Mononuclear cell (primary cell): ENCODE data around the gene ARG2. TPM values are rescaled to one million over a fixed set of nuclear protein-coding genes. Genes with fewer than 3 reads are reported as not detected.

Source experiments
- H3K27me3 ChIP-seq: 2 replicates; pipeline ENCODE4 v1.6.0; 2011; ENCODE audit warnings: low read length, control low read depth; ENCODE audit not compliant: insufficient read depth
- H3K4me1 ChIP-seq: 2 replicates; pipeline ENCODE4 v1.5.1; 2011; ENCODE audit warnings: mild to moderate bottlenecking, low read length, control low read depth; ENCODE audit not compliant: insufficient read depth
- H3K4me3 ChIP-seq: 2 replicates; pipeline ENCODE4 v1.5.1; 2011; ENCODE audit warnings: mild to moderate bottlenecking, low read length, moderate library complexity
- H3K9me3 ChIP-seq: 2 replicates; pipeline ENCODE4 v1.5.1; 2011; ENCODE audit warnings: low read depth, mild to moderate bottlenecking, control low read depth, low read length
- total RNA-seq: library from RNA; depleted of rRNA; stranded (reverse); fragments of >200 nt; gene quantifications from one replicate; pipeline ENCODE4 v1.2.3, GENCODE V29; 2012

Gene ARG2
- total RNA-seq, 1 donor = 3.3 TPM

DNA sequence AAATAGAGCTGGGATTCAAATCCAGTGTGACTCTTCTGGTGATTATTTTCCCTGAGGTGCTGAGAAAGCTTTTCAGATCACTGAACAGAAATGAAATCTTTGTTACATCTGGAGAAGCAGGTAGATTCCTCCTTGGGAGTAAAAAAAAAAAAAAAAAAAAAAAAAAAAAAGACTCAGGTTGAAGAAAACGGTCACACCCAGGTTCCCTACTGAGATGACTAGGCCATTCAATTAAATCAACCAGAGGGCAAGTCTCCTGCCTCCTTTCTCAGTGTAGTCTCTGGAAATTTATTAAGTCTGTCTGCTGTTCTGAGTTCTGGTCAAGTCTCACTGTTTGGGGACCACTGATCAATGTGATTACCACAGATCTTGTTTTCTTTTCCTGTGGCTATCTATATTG lies 24.0 kb downstream of the ARG2 start:
- Histone ChIP-seq H3K4me3 (no peak overlapping the region), H3K4me1 (no peaks in the 10 kb centered on the region), H3K9me3 (no peaks in the 10 kb centered on the region), H3K27me3 (no peaks in the 10 kb centered on the region)

GRCh38 chr14:67644428-67644827 lies 24.7 kb downstream of the ARG2 start:
- Histone ChIP-seq H3K4me1 (no peaks in the 10 kb centered on the region), H3K27me3 (no peaks in the 10 kb centered on the region), H3K4me3 (no peak overlapping the region), H3K9me3 (no peaks in the 10 kb centered on the region)

GRCh38 chr14:67645414-67645813 lies 25.7 kb downstream of the ARG2 start:
- no peaks in the 10 kb centered on the region for H3K9me3 ChIP-seq
- H3K4me3 ChIP-seq = no peak overlapping the region
- H3K27me3 ChIP-seq = no peaks in the 10 kb centered on the region
- H3K4me1 ChIP-seq = no peaks in the 10 kb centered on the region

DNA sequence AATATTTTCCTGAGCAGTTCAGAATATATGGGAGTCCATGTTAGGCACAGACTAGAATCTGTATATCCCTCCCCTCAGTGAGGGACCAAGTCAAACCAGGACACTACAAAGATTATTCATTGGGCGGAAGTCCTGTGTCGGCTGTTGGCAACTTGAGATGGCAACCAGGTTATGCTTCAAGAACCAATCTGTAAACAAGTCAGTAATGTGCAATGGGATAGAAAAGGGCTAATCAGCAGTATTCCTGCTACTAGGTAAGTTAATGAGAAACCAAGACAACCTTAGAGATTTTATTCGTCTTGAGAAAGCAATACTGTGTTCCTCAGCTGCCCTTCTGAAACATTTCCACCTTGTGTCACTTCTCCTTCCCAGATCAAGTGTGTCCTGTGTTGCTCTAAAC lies 26.4 kb downstream of the ARG2 start:
- no peaks in the 10 kb centered on the region for H3K27me3 ChIP-seq
- H3K4me1 ChIP-seq = no peaks in the 10 kb centered on the region
- no peaks in the 10 kb centered on the region for H3K9me3 ChIP-seq
- H3K4me3 ChIP-seq = no peak overlapping the region

DNA sequence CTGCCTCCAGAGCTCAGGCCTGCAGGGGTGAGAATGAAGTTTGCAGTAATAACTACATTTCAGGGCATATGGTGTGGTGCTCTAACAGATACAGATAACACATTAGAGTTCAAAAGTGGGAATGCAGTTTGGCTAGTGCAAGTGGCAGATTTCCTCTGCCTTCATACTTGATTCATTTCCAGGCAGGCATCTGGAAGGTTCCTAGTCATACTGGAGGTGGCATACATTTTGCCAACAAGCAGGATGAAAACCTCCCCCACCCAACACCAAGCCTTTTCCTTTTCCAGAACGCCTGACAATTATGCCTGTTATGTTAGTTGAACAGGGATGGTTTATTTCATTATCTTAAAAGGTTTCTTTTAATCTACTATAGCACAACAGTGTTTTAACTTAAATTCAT lies 30.4 kb downstream of the ARG2 start:
- H3K27me3 ChIP-seq = no peaks in the 10 kb centered on the region
- no peaks in the 10 kb centered on the region for H3K9me3 ChIP-seq
- no peaks in the 10 kb centered on the region for H3K4me1 ChIP-seq
- H3K4me3 ChIP-seq = no peak overlapping the region

- Histone ChIP-seq H3K9me3 (no peaks in the 10 kb centered on the region), H3K4me3 (no peak overlapping the region), H3K4me1 (no peaks in the 10 kb centered on the region), H3K27me3 (no peaks in the 10 kb centered on the region)
Observed at GRCh38 chr14:67650694-67651093, 31.0 kb downstream of the ARG2 start.

DNA sequence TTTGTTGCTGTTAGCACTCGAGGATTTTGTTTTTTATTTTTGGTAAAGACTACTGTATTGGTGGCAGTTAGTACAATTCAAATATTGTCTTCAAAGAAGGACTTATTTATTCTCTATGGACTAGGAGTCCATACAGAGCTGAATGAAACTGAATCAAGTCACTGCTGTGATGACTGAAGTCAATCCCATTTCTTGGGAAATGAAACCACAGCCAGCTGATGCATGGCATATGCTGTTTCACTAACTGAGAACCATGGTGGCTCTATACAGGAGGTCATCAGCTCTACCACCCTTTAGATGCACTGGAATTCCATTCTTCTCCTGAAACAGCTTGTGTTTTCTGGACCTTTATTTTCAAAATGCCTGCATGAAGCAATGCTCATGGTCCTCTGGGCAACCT lies 32.5 kb downstream of the ARG2 start:
- Histone ChIP-seq H3K27me3 (no peaks in the 10 kb centered on the region), H3K4me3 (no peak overlapping the region), H3K9me3 (no peaks in the 10 kb centered on the region), H3K4me1 (no peaks in the 10 kb centered on the region)

DNA sequence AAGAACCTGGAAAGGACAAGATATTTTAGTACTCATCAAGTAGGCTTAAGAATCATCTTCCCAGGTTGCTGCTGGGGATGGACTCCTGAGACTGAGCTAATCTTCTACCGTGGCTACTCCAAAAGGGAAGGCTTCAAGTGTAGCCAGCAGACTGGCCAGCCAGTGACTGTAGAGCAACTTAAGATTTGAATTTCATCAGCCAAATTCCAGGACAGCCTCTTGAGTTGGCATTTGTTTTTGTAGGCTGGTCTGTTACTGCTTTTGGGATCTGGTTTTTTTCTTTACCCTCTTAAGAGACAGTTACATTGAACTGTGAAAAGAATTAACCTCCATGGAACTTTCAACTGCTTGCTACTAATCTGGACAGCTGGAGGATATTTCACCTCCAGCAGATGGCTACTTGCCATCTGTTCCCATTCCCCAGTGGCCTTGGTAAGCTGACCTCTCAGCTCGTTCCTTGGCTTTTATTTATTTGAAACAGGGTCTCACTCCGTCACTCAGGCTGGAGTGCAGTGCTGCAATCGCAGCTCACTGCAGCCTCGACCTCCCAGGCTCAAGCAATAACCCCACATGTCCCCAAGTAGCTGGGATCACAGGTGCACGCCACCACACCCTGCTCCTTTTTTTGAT lies 34.0 kb downstream of the ARG2 start:
- Histone ChIP-seq H3K4me1 (no peaks in the 10 kb centered on the region), H3K9me3 (no peaks in the 10 kb centered on the region), H3K27me3 (no peaks in the 10 kb centered on the region), H3K4me3 (no peak overlapping the region)

DNA sequence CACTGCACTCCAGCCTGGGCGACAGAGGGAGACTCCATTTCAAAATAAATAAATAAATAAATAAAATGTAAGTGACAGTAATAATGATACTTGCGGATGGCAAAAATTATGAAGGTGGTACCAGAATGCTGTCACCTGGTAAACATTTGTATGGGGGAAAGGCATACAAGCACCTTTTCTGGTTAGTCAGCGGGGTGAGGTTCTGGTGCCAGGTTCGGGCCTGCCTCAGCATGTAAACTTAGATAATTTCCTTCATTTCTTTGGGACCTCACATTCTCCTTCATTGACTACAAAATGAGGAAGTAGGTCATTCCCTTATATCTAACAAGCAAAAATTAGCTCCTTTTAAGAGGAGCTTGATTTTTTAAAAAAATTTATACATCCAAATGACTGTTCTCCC lies 43.9 kb downstream of the ARG2 start:
- no peaks in the 10 kb centered on the region for H3K27me3 ChIP-seq
- no peak overlapping the region for H3K4me3 ChIP-seq
- peaks cover 24% of the 10 kb centered on the region for H3K4me1 ChIP-seq
- H3K9me3 ChIP-seq = no peaks in the 10 kb centered on the region

DNA sequence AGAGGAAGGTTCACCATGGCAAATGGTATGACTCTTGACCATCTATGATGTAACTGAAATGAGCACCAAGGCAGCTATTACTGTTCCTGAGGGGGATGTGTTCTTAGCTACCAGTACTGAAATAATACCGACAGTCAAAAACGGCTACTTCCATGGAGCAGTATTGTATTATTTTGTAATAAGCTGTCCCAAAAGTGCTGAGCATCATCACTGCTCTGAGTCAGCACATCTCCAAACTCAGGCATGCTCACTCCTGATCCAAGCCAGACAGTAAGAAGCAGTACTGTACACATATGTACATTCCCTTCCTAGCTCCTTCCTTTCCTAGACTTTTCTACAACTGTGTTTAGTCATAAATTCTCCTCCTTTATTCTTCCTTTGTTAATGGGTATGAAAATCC lies 46.1 kb downstream of the ARG2 start:
- Histone ChIP-seq H3K27me3 (no peaks in the 10 kb centered on the region), H3K4me1 (peaks cover 39% of the 10 kb centered on the region)

GRCh38 chr14:67666750-67667449 lies 47.2 kb downstream of the ARG2 start:
- no peak overlapping the region for H3K4me3 ChIP-seq
- H3K9me3 ChIP-seq = no peaks in the 10 kb centered on the region
- no peaks in the 10 kb centered on the region for H3K27me3 ChIP-seq
- H3K4me1 ChIP-seq = peaks cover 40% of the 10 kb centered on the region

More for the DNA sequence above, 46.1 kb downstream of the ARG2 start:
- Histone ChIP-seq H3K9me3 (no peaks in the 10 kb centered on the region), H3K4me3 (no peak overlapping the region)

DNA sequence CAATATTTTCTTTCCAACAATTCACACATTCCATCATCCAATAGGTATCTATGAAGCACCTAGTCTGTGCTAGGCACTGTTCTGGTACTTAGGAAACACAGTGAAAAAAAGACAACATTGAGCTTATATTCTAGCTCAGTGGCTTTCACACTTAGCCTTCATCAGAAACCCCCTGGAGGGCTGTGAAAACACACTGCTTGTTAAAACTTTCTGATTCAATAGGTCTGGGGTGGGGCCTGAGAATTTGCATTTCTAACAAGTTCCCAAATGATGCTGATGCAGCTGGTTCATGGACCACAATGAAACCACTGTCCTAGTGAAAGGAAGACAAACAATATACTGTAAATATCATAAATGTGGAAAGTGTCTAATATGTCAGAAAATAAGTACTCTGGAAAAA lies 48.8 kb downstream of the ARG2 start:
- Histone ChIP-seq H3K4me3 (no peak overlapping the region), H3K9me3 (no peaks in the 10 kb centered on the region), H3K4me1 (peaks cover 56% of the 10 kb centered on the region), H3K27me3 (no peaks in the 10 kb centered on the region)

DNA sequence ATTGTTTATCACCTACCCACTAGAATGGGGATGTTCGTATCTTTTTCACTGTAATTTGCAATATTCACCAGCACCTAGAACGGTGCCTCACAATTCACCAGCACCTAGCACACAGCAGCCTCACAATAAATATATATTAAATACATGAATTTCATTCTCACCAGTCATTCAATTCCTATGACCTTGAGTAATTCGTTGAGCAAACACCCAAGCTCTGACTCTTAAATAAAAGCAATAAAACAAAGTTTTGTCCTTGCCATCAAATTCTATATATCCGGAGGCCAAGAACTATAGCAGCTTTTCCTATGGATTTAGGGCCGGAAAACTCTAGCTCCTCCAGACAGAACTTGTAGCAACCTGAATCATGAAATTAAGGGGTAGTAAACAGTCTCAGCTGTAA lies 53.7 kb downstream of the ARG2 start:
- peak overlapping the region; percentile 90 for H3K4me3 ChIP-seq
- H3K4me1 ChIP-seq = peaks cover 50% of the 10 kb centered on the region
- H3K9me3 ChIP-seq = no peaks in the 10 kb centered on the region
- no peaks in the 10 kb centered on the region for H3K27me3 ChIP-seq

GRCh38 chr14:67674139-67674479 lies 54.4 kb downstream of the ARG2 start:
- peak overlapping the region; percentile 90 for H3K4me3 ChIP-seq

DNA sequence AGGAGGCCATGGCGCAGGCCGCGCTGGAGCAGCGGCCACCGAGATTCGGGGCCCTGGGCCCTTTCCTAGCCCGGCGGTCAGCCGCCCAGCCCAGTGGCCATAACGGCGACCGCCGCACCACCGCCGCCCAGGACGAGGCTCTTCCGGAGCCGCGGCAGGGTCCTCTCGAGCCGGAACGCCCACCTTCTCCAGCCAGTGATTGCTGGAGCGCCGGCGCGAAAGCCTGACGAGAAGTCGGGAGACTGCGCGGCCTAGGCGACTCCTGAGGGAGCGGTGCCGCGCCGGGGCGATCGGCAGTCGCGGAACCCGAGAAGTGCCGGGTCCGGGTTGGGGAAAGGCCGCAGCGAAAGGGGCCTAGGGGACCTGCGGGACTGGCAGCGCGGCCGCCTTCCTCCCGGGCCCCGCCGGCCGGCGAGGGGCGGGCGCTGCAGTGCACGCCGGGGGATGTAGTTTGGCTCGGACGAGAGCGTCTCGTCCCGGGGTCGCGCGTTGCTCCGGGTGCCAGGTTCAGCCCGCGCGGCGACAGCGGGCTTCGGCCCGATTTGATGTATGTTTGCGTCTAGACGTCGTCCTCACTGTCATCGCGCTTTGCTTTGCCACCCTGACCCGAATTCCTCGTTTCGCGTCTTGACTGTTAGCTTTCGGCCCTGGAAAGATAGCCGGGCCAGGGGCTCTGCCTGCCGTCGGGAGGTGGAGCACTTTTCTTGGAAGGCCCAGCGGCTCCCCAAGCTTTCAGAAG lies 54.9 kb downstream of the ARG2 start, which contains the start of gene VTI1B:
Gene VTI1B (minus strand): TSS at position 153 of the 739 bp plus-strand sequence. CDS start 143 bp downstream, at position 10.
- H3K4me1 ChIP-seq = peaks cover 40% of the 10 kb centered on the region
- H3K27me3 ChIP-seq = no peaks in the 10 kb centered on the region
- peak within 1 kb of the TSS; percentile 90 for H3K4me3 ChIP-seq
- H3K9me3 ChIP-seq = no peaks in the 10 kb centered on the region

More at GRCh38 chr14:67674139-67674479, 54.4 kb downstream of the ARG2 start:
- Histone ChIP-seq H3K27me3 (no peaks in the 10 kb centered on the region), H3K4me1 (peaks cover 45% of the 10 kb centered on the region), H3K9me3 (no peaks in the 10 kb centered on the region)
